Measurements from ENCODE around the gene LSM7. TPM values are rescaled to one million over a fixed set of nuclear protein-coding genes. Genes with fewer than 3 reads are reported as not detected.

Gene LSM7
- total and polyA plus RNA-seq, 9 of the 15 experiments (the other 6 are each of a cell fraction or from before 2014, with no cell fraction given): 40.5 to 690 (median 265) TPM

- TF ChIP-seq, protein P1, sequence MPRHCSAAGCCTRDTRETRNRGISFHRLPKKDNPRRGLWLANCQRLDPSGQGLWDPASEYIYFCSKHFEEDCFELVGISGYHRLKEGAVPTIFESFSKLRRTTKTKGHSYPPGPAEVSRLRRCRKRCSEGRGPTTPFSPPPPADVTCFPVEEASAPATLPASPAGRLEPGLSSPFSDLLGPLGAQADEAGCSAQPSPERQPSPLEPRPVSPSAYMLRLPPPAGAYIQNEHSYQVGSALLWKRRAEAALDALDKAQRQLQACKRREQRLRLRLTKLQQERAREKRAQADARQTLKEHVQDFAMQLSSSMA (CRISPR knock-in tag; IDR thresholded peaks at IDR 0.05): no peak
- TF ChIP-seq PKNOX1 (IDR thresholded peaks at IDR 0.05) (peak; percentile 48), KLF6 (CRISPR knock-in tag; IDR thresholded peaks at IDR 0.05; ENCODE audit: borderline replicate concordance) (no peak), UBTF (IDR thresholded peaks at IDR 0.05; ENCODE audit: borderline replicate concordance in 1 of 2, low read depth in 2 of 2, low read length in 2 of 2) (peak in 1 of 2 experiments; percentile 84; a peak in 1 of 4 replicates), IRF2 (CRISPR knock-in tag; IDR thresholded peaks at IDR 0.05) (no peak), CBX3 (IDR thresholded peaks at IDR 0.05; ENCODE audit: borderline replicate concordance in 1 of 2, low read length in 2 of 2) (no peak), ZNF23 (CRISPR knock-in tag; IDR thresholded peaks at IDR 0.05) (no peak), HOXB6 (CRISPR knock-in tag; IDR thresholded peaks at IDR 0.05; ENCODE audit: borderline replicate concordance) (no peak), ZBTB11 (CRISPR knock-in tag; IDR thresholded peaks at IDR 0.05) (peak in 2 of 3 experiments; percentile 39 to 40; a peak in 1 of 6 replicates), ZNF121 (CRISPR knock-in tag; conservative IDR thresholded peaks at IDR 0.05) (no peak), MTF1 (CRISPR knock-in tag; IDR thresholded peaks at IDR 0.05; ENCODE audit: borderline replicate concordance) (no peak), ZBED1 (IDR thresholded peaks at IDR 0.05) (no peak), RFX7 (CRISPR knock-in tag; IDR thresholded peaks at IDR 0.05) (no peak), CHCHD3 (CRISPR knock-in tag; IDR thresholded peaks at IDR 0.05) (no peak), L3MBTL2 (IDR thresholded peaks at IDR 0.05) (peak; percentile 63; the same call in 1 of the 2 replicates), ZFPM2 (CRISPR knock-in tag; IDR thresholded peaks at IDR 0.05) (no peak), TCF3 (CRISPR knock-in tag; IDR thresholded peaks at IDR 0.05) (no peak), TAF7 (tag; IDR thresholded peaks at IDR 0.05) (no peak)
- TF ChIP-seq, protein P2, sequence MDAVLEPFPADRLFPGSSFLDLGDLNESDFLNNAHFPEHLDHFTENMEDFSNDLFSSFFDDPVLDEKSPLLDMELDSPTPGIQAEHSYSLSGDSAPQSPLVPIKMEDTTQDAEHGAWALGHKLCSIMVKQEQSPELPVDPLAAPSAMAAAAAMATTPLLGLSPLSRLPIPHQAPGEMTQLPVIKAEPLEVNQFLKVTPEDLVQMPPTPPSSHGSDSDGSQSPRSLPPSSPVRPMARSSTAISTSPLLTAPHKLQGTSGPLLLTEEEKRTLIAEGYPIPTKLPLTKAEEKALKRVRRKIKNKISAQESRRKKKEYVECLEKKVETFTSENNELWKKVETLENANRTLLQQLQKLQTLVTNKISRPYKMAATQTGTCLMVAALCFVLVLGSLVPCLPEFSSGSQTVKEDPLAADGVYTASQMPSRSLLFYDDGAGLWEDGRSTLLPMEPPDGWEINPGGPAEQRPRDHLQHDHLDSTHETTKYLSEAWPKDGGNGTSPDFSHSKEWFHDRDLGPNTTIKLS (IDR thresholded peaks at IDR 0.05; ENCODE audit: borderline replicate concordance, low read depth): no peak
Observed at GRCh38 chr19:2282062-2282861, 46.1 kb downstream of the LSM7 start, which contains the start of gene PEAK3 (continued).

All from K562 (cell line).